Activated T-helper 2 cell treated with anti-CD3 and anti-CD28 coated beads, Interferon-gamma antibody, Interleukin-2, Interleukin-4, amounts not matched to agents 10 μg/mL and 5 μg/mL and 100 μg/mL, durations not matched to agents 14 hours and 24 hours and 36 hours (primary cell): ENCODE data around the gene SLC12A8. TPM values are rescaled to one million over a fixed set of nuclear protein-coding genes. Genes with fewer than 3 reads are reported as not detected.
A peak's percentile ranks its signal among the peaks of the same experiment; 100 is the strongest.

ENCODE experiments used
- DNase-seq: peaks from one replicate; pipeline ENCODE4 v3.0.0; 2021; ENCODE audit warnings: low spot score
- H3K27ac Mint-ChIP-seq: one replicate; pipeline ENCODE4 v1.8.0; 2021; ENCODE audit warnings: mixed read lengths
- H3K27me3 Mint-ChIP-seq: one replicate; pipeline ENCODE4 v1.8.0; 2021; ENCODE audit warnings: low read depth, mixed read lengths
- H3K36me3 Mint-ChIP-seq: one replicate; pipeline ENCODE4 v1.8.0; 2021; ENCODE audit warnings: low read depth, mixed read lengths
- H3K4me1 Mint-ChIP-seq: one replicate; pipeline ENCODE4 v1.8.0; 2021; ENCODE audit warnings: low read depth, mixed read lengths
- H3K4me3 Mint-ChIP-seq: one replicate; pipeline ENCODE4 v1.8.0; 2021; ENCODE audit warnings: low read depth, mild to moderate bottlenecking, moderate library complexity, mixed read lengths
- H3K9me3 Mint-ChIP-seq: one replicate; pipeline ENCODE4 v1.8.0; 2021; ENCODE audit warnings: mixed read lengths
- intact Hi-C: fragments of 100-400 bp; cut with micrococcal nuclease; formaldehyde crosslinking; loops from one replicate; pipeline ENCODE4 v1.15.1; 2023
- total RNA-seq: library from RNA; stranded (reverse); gene quantifications from 2 replicates; pipeline ENCODE4 v1.2.3, GENCODE V29; 2022

Gene SLC12A8
- total RNA-seq, 1 donor from 2014 or later = 1.3 TPM

DNA sequence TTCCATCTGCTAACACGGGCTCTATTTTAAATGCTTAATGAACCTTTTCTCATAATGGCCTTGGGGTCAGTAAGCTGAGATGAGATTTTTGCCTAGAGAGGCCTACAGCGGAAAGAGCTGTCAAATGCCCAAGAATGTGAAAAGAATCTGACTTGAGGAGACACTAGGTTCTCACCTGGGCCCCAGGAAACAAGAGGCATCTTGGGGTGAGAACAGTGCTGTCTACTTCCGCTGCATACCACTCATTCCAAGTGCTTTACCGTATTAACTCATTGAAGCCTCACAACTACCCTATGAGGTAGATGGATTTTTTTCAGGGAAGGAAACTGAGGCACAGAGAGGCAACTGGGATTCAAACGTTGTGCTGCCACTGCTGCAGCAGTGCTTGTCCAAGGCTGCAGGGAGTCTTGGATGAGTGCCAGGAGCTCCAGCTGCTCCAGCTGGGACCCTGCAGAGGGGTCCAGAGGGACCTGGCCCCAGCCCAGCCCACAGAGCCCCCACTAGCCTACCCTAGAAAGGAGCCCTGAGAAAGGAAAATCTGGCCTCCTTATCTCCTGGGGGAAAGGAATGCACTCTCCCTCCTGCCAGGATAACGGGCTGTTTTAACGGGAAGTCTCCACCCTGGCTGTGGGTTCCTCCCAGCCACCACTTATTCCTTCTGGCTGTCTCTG is 68.4 kb downstream of the SLC12A8 start:
- Mint-ChIP-seq H3K4me1 (peaks cover 51% of the 10 kb centered on the region), H3K9me3 (peaks cover 5% of the 10 kb centered on the region), H3K4me3 (no peak overlapping the region), H3K27ac (no peak overlapping the region), H3K27me3 (peaks cover 54% of the 10 kb centered on the region), H3K36me3 (no peaks in the 10 kb centered on the region)
- DNase-seq = no peak
- intact Hi-C loops = loop anchor here (5.0 kb wide), 1 partner anchor 233 kb away; the partner anchor contains the start of gene ZNF148

DNA sequence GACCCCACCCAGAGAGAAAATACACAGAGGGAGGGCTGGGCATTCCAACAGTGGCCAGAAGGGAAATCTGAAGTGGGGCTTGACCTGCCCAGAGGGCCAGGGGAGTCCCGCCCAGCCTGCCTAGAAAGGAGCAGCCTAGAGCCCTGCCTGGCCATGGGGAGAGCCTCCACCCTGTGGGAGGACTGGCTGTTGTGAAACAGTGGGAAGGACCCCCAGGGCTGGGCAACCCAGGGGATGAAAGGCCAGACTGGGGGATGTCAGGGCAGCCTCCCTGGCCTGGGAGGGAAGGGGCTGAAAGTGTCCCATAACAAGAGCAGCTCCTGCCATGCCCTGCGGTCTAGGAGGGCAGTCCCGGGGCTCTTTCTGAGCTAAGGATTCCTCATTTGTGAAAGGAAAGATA is 69.0 kb downstream of the SLC12A8 start:
- intact Hi-C loops = loop anchor here (5.0 kb wide), 1 partner anchor 234 kb away; the partner anchor contains the start of gene ZNF148
- Mint-ChIP-seq H3K27ac (no peak overlapping the region), H3K27me3 (peaks cover 54% of the 10 kb centered on the region)

DNA sequence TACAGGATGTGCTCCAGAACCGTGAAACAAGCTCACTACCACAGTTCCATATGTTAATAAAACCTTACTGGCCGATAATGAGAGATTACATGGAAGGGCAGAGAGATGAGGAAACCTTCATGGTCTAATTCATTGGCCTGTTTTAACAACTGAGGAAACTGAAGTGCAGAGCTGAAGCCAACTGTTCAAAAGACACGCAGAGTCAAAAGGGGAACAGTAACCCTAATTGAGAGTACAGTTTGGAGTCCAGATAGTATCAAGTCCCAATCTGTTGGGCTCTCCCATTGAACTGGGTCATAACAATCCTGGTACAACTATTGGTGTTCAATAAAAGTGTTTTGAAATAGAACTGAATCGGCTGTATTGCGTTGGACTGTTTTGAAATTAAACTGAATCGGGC is 69.6 kb downstream of the SLC12A8 start:
- Mint-ChIP-seq H3K9me3 (peaks cover 5% of the 10 kb centered on the region), H3K36me3 (no peaks in the 10 kb centered on the region), H3K27ac (no peak overlapping the region), H3K4me3 (peak overlapping the region; percentile 1), H3K27me3 (peaks cover 52% of the 10 kb centered on the region), H3K4me1 (peaks cover 51% of the 10 kb centered on the region)
- intact Hi-C loops = loop anchor here (5.0 kb wide), 1 partner anchor 234 kb away; the partner anchor contains the start of gene ZNF148
- no peak for DNase-seq

More for the DNA sequence above, 69.0 kb downstream of the SLC12A8 start:
- Mint-ChIP-seq H3K9me3 (peaks cover 5% of the 10 kb centered on the region), H3K4me1 (peaks cover 51% of the 10 kb centered on the region), H3K36me3 (no peaks in the 10 kb centered on the region), H3K4me3 (no peak overlapping the region)
- no peak for DNase-seq

DNA sequence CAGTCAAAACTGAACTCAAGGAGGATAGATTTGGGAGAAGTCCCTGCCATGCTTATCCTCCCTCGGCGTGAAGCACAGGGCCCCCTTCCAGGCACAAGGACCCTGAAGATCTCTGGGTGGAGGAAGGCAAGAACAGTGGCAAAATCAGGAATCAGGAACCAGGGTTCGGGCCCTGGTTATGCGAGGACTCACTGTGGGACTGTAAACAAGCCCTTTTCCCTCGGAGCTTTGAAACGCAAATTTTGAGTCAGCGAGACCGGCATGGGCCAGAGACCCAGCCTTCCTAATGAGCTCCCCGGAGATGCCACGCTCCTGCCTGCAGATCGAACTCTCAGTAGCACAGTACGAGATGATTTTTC is 70.1 kb downstream of the SLC12A8 start:
- peaks cover 54% of the 10 kb centered on the region for H3K4me1 Mint-ChIP-seq
- intact Hi-C loops = loop anchor here (5.0 kb wide), 1 partner anchor 235 kb away; the partner anchor contains the start of gene ZNF148
- peaks cover 56% of the 10 kb centered on the region for H3K27me3 Mint-ChIP-seq
- H3K27ac Mint-ChIP-seq = no peak overlapping the region
- no peak for DNase-seq
- H3K4me3 Mint-ChIP-seq = no peak overlapping the region
- no peaks in the 10 kb centered on the region for H3K36me3 Mint-ChIP-seq
- H3K9me3 Mint-ChIP-seq = peaks cover 5% of the 10 kb centered on the region

DNA sequence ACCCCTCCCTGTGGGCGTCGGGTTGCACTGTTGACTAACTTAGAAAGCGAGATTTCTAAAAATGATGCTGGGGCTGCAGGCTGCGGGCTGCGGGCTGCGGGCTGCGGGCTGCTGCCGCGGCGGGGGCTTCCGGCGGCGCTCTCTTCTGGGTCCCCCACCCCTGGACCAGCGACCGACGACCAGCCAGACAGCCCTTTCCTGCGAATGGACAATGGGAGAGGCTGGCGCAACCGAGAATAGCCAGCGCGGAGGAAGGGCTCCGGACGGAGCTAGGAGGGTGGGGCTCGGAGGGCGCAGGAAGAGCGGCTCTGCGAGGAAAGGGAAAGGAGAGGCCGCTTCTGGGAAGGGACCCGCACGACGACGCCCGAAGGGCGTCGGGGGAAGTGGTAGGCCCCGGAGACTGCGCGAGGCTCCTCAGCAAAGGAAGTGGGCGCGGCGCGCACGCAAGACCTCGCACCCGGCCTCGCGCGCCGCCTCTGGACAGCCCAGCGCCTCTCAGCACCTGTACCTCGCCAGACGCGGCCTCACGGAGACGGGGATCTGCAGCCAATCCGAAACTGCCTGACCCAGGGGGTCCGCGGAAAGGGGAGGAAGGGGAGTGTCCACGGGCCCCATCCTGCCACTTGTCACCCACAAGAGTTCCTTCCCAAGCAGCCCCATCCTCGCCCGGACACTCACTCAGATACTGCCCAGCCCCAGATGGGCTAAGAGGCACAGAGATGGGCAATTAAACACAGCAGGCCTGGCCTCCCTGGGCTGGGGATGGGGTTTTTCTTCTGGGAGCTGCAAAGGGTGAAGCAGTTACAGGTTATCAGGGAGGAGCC is 70.7 kb downstream of the SLC12A8 start:
- DNase-seq = peak; percentile 72
- Mint-ChIP-seq H3K9me3 (peaks cover 5% of the 10 kb centered on the region), H3K4me3 (peak overlapping the region; percentile 74), H3K36me3 (no peaks in the 10 kb centered on the region), H3K27me3 (peaks cover 55% of the 10 kb centered on the region), H3K27ac (peak overlapping the region; percentile 89), H3K4me1 (peaks cover 51% of the 10 kb centered on the region)
- intact Hi-C loops = loop anchor here (1.0 to 5.0 kb wide), 5 partner anchors 17 to 235 kb away; partner anchors contain the start of gene ZNF148

DNA sequence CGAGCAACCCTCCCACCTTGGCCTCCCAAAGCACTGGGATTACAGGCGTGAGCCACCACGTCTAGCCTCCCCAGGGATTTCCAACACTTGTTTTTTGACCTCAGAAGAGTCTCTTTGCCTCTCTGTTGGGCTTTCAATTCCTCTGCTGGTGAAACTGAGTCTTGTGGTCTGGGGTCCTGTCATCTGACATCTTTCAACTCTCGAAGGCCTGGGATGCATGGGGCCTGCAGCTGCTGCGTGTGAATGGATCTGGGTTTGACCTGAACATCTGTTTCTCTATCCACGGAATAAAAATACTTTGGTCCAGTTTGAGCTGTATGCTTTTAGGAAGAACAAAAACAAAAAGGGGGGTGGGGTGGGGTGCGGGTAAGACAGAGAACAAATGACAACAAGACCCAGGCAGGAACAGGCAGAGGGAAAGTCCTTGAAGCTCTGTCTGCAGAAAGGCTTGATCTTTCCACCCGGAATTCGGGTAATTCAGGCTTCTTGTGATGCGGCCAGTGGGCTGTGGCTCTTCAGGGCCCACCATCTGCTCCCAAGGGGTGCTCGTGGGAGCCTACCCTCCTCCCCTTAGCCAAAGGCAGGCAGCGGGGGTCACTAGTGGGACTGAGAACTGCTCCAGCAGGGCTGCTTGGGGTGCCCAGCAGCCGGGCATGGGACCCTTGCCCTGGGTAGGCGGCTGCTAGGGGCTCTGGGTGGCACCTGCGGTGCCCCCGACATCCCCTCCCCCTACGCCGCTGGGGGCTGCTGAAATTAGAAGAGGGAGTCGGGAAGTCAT is 71.5 kb downstream of the SLC12A8 start:
- peaks cover 59% of the 10 kb centered on the region for H3K27me3 Mint-ChIP-seq
- intact Hi-C loops = loop anchor here (1.0 to 5.0 kb wide), 5 partner anchors 16 to 236 kb away; partner anchors contain the start of gene ZNF148
- H3K9me3 Mint-ChIP-seq = peaks cover 5% of the 10 kb centered on the region
- peaks cover 52% of the 10 kb centered on the region for H3K4me1 Mint-ChIP-seq
- DNase-seq = no peak
- no peaks in the 10 kb centered on the region for H3K36me3 Mint-ChIP-seq
- H3K4me3 Mint-ChIP-seq = peak overlapping the region; percentile 74
- no peak overlapping the region for H3K27ac Mint-ChIP-seq

DNA sequence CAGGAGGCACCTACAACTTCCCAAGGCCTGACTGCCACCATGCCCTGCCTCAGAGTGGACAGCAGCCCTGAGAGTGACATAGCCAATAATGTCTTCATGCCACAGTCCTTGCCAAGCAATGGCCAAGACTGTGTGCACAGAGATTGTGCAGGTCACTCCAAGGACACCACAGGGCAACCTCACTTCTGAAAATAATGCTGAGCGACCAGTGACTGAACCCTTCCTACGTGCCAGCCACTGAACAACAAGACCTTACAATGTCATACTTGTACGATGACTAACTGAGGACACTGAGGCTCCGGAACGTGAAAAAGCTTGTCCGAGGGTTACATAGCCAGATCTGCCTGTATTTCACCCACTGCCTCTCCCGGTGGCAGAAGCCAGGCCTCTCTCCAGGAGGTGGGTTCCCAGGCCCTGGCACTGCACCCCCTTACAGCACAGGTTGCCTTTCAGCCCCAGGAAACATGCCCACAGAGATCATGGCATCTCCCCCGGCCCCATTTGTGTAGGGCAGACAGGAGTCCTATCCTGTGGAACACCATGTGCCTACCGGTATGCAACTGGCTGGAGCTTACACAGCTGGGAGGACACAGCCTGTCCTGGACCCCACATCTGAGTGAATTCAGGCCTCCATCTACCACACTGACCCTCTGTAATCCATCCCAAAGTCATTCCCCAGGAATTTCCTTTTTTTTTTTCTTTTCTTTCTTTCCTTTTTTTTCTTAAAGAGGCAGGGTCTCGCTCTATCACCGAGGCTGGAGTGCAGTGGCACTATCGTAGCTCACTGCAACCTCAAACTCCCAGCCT is 72.3 kb downstream of the SLC12A8 start:
- Mint-ChIP-seq H3K4me3 (no peak overlapping the region), H3K9me3 (peaks cover 5% of the 10 kb centered on the region), H3K27me3 (peaks cover 58% of the 10 kb centered on the region), H3K27ac (no peak overlapping the region), H3K4me1 (peaks cover 50% of the 10 kb centered on the region), H3K36me3 (no peaks in the 10 kb centered on the region)
- no peak for DNase-seq
- intact Hi-C loops = loop anchor here (5.0 kb wide), 1 partner anchor 237 kb away; the partner anchor contains the start of gene ZNF148

DNA sequence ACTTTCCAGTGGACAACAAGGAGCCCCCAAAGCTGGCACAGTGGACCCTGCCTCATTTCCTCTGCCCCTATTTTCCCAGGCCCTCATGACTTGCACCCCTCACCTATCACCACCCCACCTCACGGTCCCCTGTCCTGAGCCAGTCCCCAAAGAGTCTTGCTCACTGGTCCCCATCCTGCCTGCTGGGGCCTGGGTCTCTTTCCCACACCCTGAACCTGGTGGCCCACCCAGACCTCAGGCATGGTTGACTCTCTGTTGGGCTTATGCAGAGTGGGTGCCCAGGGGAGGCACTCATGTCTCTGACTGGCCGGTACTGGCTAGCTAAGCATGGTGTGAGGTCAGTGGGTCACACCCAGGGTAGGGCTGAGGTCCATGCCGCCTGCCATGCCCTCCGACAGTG is 73.2 kb downstream of the SLC12A8 start:
- DNase-seq = no peak
- no peak overlapping the region for H3K4me3 Mint-ChIP-seq
- peaks cover 46% of the 10 kb centered on the region for H3K4me1 Mint-ChIP-seq
- H3K36me3 Mint-ChIP-seq = no peaks in the 10 kb centered on the region
- H3K27ac Mint-ChIP-seq = peak overlapping the region; percentile 22
- intact Hi-C loops = no loop called here
- H3K9me3 Mint-ChIP-seq = peaks cover 5% of the 10 kb centered on the region
- peaks cover 58% of the 10 kb centered on the region for H3K27me3 Mint-ChIP-seq

DNA sequence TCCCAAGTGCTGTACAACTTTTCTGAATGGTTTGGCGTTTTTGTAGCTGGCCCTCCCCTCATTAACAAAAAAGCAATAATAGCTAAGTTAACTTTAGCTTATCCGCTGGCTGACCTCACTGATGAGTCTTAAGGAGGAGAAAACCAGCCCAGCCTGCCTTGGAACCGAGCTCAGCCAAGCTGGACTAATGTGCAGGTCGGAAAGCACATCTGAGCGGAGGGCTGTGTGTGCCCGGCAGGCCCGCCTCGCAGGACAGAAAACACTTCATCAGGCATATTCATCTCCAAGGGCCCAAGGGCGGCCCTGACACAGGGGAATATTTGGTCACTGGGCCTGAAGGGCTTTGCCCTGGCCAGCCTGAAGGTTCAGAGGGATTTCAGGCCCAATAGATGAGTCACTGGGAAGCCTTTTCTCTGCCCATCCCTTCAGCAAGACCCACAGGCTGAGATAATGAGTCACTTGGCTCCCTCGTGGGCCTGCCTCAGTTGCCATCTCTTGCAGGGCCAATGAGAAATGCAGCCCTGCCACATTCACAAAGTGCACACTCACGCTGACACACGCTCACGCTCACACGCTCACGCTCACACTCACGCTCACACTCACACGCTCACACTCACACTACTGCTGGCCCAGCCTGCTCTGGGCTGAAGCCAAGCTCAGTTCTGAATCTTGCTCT is 75.1 kb downstream of the SLC12A8 start:
- Mint-ChIP-seq H3K4me3 (no peak overlapping the region), H3K4me1 (peaks cover 37% of the 10 kb centered on the region), H3K27ac (no peak overlapping the region), H3K36me3 (no peaks in the 10 kb centered on the region), H3K9me3 (peaks cover 5% of the 10 kb centered on the region), H3K27me3 (peaks cover 54% of the 10 kb centered on the region)
- intact Hi-C loops = no loop called here
- DNase-seq = no peak

DNA sequence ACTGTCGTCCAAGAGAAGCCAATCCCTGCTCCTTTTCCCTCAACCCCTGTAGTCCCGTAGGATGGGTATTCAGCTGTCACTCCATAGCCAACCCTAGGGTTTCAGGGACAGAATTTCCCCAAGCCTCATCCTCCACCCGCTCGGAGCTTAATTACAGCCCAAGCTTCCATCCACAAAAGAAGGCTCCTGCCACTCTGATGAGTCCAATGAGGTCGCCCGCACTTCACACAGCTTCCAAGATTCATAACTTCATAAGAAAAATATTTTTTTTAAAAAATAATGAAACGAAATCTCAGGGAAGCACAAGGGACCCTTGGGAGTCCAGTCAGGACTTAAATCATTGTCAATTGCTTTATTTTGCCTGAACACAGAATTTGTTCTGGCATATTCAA is 75.6 kb downstream of the SLC12A8 start:
- H3K27ac Mint-ChIP-seq = no peak overlapping the region
- H3K36me3 Mint-ChIP-seq = no peaks in the 10 kb centered on the region
- intact Hi-C loops = no loop called here
- no peak overlapping the region for H3K4me3 Mint-ChIP-seq
- peaks cover 35% of the 10 kb centered on the region for H3K4me1 Mint-ChIP-seq
- no peak for DNase-seq
- H3K9me3 Mint-ChIP-seq = peaks cover 5% of the 10 kb centered on the region
- H3K27me3 Mint-ChIP-seq = peaks cover 56% of the 10 kb centered on the region

DNA sequence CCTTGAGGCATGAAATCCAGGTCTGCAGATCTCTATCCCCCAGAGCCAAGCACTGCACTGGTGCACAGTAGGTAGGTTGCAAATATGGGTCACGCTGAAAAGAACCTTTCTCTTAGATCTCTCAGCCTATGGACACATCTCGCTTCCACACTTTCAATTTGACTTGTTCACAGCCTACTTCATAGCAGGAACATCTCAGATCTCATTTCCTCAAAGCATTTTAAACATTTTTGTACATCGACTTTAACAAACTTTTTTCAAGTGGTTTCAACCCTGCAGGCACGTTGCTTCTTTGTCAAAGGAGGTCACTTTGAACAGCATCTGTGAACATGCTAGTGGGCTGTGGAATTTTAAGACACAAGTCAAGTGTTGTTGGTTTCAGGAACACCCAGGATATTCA is 76.0 kb downstream of the SLC12A8 start:
- intact Hi-C loops = no loop called here
- Mint-ChIP-seq H3K9me3 (peaks cover 5% of the 10 kb centered on the region), H3K4me3 (no peak overlapping the region), H3K27me3 (peaks cover 56% of the 10 kb centered on the region), H3K4me1 (peaks cover 32% of the 10 kb centered on the region), H3K36me3 (no peaks in the 10 kb centered on the region), H3K27ac (no peak overlapping the region)
- DNase-seq = no peak
